ENCODE measurements around the gene TGFBR2.
"Not testable (repeated sequence)": the region's sequence is repeated elsewhere in the genome, so short reads cannot be mapped to it uniquely, and the experiment has no call there.

TGFBR2 gene

DNA sequence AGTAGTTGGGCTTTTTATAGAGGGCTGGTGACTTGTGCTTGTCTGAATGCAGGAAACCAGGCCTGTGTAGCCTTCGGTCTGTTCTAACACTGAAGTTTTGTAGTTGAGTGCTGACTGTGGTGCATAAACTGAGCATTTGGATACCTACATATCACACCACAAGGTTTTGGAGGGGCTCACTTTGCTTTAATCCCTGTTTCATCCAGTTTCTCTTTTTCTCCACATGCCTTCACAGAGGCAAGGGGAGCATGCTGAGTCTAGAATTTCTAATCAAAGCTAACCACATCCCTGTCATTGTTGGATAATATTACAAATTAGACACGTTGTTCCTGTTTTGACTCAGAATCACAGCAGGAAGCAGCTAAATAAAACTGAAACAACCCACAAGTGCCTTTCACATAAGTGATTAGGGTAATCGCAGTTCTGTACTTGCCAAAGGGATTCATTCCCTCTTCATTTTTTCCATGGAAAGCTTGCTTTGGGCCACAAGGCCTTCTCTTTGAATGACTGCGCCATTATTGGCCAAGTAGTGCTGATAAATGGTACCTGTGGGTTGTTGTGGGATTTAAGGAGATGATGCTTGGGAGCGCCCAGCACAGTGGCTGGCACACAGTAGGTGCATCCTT lies 48.9 kb downstream of the TGFBR2 start:
- DNase-seq (ENCODE audit: low read depth in 1 of 2, low spot score in 1 of 2) = no peak

DNA sequence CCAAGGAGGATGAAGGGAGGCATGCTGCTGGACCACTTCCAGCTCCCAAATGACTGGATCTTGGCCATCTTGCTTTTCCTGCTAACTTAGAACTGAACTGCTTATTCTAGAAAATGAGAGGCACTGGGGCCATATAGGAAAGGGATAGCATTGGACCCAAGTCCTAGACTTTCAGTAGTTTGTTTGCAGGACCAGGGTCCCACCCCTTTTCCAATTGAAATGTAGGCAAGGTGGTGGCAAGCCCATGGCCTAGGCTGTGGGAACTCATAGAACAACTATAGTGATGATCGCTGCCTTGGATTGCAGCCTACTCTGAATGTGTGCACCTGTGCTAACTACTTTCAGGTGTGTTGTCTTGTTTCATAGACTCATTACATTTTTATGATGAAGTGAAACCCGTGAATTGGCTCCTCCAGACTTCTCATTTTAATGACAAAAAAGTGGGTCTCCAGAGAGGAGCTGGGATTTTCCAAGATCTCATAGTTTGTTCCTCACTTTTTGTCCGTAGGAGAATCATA lies 50.3 kb downstream of the TGFBR2 start:
- no peak for DNase-seq (ENCODE audit: low read depth in 1 of 2, low spot score in 1 of 2)

DNA sequence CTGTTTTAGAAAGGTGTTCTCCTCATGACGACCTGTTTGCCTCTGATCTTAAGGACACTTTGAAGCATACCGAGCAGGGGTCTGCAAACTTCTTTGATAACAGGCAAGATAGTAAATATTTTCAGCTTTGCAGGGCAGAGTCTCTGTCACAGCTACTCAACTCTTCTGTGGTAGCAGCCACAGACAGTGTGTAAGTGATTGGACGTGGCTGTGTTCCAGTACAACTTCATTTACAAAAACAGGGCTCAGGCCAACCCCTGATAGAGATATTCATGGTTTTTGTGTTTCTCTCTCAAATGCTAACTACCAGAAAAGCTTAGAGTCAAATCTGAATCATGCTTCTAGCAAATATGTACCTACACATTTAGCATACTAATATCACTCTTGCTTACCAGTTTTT lies 51.5 kb downstream of the TGFBR2 start:
- no peak for DNase-seq (ENCODE audit: low read depth in 1 of 2, low spot score in 1 of 2)

DNA sequence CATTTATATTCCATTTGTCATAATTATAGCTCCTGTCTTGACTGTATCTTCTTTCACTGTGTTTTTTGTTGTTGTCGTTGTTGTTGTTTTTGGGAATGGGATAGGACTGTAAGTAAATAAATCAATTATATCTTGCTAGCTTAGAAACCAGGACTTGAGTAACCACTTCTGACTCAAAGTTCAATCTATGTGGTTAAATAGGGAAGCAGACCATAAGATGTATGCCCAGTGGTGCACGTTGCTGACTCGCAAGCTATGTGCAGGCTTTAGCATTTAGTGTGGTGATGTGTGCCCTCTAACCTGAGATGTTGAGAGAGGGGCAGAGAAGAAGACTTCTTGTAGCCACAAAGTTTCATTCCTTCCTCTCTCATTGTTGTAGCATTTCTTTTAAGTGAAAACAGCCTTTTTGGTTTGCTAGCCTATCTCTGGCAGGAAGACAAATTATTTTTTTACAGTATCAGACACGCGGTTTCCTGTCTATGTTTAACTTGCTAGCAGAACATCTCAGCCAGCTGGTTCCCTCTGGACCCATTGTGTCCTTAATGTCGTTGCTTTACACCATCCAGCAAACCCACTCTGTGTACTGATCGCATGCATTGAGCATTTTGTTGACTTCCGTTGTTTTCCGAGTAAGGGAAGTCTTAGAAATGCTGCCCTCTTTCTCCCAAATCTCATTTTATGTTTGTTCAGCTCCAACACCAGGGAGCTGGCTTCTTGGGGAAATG lies 52.1 kb downstream of the TGFBR2 start:
- no peak for DNase-seq (ENCODE audit: low read depth in 1 of 2, low spot score in 1 of 2)

DNA sequence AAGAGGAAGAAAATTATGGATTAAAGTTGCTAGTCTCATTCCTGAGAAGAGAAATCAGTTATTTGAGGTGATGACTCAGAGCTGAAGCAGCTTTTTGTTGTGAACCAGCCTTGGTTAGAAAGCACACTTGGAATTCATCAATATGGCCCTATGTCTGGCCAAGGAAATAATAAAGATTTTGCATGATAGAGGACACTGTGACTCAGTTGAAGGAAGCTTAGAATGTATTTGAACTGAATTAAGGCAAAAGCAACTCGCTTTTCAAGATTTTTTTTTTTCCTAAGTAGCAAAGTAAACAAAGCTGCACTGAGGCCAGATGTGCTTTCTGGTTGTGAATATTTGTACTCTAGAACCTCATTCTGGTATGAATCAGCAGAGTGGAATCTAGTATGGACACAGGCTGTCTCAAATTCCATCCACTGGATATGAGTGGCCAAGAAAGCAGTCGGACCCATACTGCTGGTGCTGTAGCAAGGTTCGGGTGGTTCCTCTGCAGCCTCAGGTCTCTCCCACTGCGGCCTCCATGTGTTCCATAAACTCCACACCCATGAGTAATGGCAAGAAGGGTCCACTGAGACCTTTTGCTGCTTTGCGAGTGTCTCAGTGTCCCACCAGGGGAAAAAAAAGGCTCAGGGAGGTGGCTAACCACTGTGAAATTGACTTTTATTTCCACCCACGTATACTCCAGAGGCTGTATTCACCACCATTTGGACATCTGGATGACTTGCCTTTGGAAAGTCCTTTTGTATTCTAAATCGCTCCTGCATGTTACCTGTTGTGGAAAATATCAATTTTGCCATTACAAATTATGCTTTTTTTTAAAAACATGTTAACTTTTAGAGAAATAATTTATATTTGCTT lies 53.1 kb downstream of the TGFBR2 start:
- DNase-seq (ENCODE audit: low read depth in 1 of 2, low spot score in 1 of 2) = no peak

DNA sequence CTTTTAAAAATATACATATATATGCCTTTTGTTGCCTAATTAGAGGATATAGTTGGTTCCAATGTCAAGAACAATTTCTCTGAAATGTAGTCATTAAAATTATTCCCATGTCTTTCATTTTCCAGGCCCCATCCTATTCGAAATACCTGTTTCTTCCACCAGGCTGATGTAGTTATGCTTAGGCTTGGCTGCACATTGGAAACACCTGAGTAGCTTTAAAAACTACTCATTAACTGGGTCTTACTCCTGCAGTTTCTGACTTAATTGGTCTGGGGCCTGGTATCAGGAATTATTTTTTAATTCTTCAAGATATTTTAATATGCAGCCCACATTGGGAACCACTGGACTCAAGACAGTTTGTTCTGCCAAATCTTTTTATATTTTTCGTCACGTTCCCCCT lies 53.7 kb downstream of the TGFBR2 start:
- DNase-seq (ENCODE audit: low read depth in 1 of 2, low spot score in 1 of 2) = no peak

DNA sequence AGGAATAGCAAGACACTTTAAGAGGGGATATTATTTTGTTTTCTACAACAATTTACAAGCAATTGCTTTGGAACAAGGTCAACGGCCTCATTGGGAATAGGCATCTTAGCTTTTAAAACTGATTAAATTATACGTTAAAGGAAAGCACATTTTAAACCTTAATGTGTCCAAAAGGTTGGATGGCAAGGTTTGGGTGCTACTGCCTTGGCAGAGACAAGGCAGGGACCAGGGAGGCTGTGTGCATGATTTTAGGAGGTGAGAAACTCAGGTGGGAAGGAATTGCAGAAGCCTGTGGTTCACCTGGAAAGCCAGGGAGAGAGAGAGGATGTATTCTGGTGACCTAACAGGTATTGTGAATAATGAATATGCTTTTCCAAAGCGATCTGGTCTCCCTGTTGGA lies 54.3 kb downstream of the TGFBR2 start:
- no peak for DNase-seq (ENCODE audit: low read depth in 1 of 2, low spot score in 1 of 2)

DNA sequence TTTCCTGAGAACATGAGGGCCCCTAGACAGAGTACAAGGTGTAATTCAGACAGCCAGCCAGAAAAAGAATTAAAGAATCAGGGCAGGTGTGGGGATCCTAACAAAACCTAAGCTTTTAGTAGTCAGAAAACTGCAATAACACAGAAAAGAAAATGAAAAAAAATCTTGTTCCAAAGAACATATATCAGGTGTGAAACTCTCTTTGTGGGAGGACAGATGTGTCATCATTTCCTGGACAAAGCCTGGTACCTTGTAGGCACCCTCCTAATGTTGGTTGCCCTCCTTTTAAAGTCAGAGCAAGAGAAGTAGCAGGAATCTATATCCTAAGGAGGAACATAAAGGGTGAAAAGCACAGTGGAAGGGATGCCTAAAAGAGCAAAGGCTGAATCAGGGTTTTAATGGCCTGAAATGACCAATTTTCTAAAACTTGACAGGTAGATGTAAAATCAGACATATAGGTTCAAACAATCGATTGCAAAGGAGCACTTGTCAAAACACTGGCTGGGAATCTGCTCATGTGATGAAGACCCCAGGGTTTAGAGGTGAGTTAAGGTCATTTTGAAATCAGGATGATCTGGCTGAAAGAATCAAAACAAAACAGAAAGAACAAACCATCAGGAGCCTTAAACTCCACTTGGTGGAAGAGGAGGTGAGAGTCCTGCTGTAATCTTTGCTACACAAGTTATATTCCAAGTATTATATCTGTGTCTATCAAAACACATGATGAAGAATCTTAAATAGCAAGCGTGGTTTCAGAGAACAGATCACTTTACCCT lies 54.9 kb downstream of the TGFBR2 start:
- DNase-seq (ENCODE audit: low read depth in 1 of 2, low spot score in 1 of 2) = no peak

DNA sequence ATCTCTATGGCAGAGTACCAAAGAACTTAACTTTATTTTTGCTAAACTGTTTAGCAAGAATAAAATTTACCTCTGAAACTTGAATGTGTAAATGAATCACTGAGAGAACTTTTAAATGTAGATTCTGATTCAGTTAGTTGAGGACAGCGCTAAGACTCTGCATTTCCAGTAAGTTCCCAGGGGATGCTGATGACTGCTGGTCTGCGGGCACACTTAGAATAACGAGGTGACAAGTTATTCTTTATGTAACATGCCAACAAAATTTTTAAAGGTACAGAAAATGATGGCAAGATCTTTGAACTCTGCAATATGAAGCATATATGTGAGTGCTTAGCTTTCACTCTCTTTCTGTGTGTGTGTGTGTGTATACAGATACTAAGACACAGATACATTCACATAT lies 56.4 kb downstream of the TGFBR2 start:
- DNase-seq (ENCODE audit: low read depth in 1 of 2, low spot score in 1 of 2) = no peak

DNA sequence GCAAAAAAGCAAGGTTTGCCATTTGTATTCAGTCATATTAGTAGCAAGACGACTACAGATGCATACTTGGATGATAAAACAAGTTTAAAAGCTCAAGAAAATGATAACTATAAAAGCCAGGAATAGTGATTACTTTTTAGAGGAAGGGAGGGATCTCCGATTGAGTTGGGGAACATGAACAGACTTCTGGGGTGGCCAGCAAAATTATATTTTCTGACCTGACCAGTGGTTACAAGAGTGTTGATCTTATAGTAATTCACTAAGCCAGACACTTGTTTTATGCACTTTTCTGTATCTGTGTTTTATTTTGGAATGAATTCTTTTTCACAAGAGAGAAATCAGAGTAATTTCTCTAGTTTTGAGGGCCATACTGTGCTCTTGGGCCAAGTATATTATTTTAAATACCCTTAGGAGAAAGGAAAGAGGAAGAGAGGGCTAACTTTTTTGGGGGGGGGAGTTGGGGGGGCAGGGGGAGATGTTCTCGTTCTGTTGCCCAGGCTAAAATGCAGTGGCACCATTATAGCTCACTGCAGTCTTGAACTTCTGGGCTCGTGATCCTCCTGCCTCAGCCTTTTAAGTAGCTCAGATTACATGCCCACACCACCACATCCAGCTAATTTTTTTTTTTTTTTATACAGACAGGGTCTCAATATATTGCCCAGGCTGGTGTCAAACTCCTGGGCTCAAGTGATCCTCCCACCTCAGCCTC lies 57.3 kb downstream of the TGFBR2 start:
- DNase-seq (ENCODE audit: low read depth in 1 of 2, low spot score in 1 of 2) = no peak

DNA sequence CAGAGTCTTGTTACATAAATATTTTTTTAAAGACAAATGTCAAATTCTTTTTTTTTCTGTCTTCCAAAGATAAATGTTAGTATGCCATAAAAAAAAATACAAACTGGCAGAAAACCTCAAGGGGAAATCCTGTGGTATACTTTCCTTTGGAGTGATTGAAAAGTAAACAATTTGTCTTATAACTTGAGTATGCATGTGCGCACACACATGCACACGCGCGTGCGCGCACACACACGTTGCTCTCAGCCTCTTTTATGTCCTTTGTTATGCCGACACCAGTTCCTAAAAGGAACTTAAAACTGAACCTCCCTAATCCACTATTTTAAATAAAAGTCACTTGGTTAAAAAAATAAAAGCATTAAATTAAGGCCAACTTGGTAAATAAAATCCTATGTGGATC lies 58.1 kb downstream of the TGFBR2 start:
- no peak for DNase-seq (ENCODE audit: low read depth in 1 of 2, low spot score in 1 of 2)

DNA sequence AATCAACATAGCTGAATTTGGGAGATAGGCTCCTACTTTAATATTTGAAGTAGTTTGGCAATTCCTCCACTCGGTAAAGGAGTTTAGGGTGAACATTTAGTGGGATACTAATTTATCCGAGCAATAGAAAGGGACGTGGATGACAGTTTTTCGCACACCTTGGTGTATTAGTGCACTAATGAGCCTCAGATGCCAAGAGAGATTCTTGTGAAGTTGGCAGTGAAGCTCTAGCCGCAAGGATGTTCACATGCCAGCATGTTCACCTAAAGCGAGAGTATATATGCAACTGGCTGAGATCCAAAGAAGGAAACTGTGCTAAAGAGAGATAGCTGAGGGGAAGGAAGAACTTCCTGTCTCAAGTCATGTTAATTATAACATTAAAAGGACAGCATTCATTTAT lies 58.5 kb downstream of the TGFBR2 start:
- no peak for DNase-seq (ENCODE audit: low read depth in 1 of 2, low spot score in 1 of 2)

DNA sequence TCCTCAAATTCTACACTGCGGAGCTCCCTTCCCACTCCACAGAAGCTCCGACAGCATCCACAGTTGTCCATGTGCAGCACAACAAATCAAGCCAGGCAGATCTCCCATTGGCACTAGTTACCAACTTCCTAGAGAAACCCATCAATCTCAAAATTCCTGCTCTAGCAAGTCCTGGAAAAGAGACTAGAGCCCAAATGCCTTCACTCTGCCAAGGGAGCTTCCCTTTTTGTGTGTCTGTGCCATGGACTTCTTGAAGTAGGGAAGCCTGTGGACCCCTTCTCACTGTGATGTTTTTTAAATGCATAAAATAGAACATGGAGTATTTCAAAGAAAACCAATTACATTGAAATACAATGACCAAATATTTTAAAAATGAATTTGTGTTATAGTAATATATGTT lies 59.1 kb downstream of the TGFBR2 start:
- no peak for DNase-seq (ENCODE audit: low read depth in 1 of 2, low spot score in 1 of 2)

DNA sequence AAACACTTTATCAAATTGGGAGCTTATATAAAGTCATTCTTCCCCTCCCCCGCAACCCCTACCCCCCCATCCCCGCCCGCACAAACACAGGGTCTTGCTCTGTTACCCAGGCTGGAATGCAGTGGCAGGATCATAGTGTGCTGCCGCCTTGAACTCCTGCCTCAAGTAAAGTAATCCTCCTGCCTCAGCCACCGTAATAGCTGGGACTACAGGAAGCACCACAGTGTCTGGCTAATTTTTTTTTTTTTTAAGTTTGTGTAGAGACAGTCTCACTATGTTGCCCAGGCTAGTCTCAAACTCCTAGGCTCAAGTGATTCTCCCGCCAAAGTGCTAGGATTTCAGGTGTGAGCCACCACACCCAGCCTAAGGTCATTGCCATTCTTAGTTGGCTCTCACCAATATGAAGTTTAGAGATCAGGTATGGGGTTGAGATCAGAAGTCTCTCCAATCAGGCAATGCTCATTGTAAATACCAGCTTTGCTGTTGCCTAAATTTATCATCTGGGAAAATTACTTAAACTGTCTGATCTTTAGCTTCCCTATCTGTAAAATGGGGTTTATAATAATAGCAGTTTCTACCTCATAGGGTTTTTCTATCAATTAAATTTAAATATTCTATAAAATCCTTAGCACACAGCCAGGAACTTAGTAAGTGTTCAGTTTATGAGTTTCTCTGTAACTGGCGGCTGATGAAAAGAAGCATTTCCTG lies 60.3 kb downstream of the TGFBR2 start:
- no peak for DNase-seq (ENCODE audit: low read depth in 1 of 2, low spot score in 1 of 2)

DNA sequence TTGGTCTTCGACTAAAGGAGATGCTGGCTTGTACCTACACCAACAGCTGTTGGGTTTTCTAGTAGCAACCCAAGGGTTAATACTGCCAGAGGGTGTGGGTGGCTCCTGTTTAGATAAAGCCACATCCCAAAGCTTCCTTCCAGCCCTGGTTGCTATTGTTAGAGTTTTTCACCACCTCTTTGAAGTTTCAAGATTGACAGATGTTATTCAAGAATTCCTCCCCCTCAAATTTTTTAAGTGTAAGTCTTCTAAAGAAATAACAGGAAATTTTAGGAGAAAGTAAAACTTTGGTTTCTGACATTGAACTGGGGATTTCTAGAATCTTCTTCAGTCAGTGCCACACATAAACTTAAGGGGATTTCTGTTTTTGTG lies 60.9 kb downstream of the TGFBR2 start:
- DNase-seq (ENCODE audit: low read depth in 1 of 2, low spot score in 1 of 2) = no peak

DNA sequence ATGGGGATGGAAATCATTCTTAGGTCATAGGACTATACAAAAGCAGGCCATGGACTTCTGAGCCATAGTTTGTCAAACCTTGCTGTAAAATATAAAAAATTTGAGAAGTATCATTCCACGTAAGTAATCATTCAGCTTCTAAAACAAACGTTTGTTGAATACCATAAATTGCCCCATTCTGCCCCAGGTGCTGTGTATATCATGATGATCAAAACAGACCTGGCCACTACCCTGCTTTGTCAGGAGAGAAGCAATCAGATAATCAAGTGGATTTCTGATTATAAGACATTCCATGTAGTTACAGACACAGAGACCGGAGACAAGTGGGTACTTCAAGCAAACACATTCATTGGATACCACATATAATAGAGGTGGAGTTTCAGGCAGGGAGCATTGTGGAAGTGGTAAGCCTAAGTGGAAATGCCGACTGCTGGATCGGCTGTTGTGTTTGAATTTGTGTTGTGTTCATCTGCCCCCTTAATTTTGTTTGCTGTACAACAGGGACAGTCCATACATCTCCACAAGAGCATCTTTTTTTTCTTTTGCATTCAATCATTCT lies 61.7 kb downstream of the TGFBR2 start:
- DNase-seq (ENCODE audit: low read depth in 1 of 2, low spot score in 1 of 2) = no peak

DNA sequence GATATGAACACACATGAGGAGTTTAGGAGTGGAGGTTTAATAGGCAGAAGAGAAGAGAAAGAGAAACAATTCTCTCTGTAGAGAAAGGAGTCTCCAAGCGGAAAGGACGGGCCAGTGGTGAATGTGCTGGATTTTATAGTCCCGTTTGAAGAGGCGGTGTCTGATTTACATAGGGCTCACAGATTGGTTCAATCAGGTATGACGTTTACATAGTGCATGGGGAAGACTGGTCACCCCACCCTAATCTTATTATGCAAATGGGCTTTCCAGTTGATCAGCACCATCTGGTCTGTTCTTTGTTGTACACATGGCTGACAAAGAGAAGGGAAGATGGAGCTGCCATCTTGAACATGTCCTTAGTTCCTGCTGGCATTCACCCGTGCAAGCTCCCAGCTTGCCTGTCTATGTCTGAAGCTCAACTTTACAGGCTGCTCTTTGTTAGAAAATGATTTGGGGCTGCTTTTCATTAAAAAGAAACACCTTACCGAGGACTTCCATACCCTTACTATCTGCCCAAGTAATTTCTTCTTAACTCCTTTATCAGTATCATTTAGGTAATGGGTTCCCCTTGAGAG lies 63.0 kb downstream of the TGFBR2 start:
- not testable (repeated sequence) for DNase-seq (ENCODE audit: low read depth in 1 of 2, low spot score in 1 of 2)

DNA sequence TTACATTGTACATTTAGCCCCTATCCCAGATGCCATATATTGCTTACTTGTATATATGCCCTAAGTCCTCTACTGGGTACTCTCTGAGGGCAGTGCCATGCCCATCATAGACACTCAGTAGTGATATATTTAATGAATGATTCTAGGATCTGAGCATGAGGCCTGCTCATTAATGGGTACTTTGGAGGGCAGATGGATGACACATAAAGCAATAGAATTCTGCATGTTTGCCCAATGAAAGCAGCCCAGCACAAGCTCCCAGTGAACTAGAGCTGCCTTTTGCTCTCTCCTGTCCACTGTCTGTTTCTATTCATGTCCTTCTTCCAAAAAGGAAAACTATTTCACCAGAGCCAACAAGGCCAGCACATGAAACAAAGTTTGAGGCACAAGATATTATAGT lies 63.9 kb downstream of the TGFBR2 start:
- no peak for DNase-seq (ENCODE audit: low read depth in 1 of 2, low spot score in 1 of 2)

DNA sequence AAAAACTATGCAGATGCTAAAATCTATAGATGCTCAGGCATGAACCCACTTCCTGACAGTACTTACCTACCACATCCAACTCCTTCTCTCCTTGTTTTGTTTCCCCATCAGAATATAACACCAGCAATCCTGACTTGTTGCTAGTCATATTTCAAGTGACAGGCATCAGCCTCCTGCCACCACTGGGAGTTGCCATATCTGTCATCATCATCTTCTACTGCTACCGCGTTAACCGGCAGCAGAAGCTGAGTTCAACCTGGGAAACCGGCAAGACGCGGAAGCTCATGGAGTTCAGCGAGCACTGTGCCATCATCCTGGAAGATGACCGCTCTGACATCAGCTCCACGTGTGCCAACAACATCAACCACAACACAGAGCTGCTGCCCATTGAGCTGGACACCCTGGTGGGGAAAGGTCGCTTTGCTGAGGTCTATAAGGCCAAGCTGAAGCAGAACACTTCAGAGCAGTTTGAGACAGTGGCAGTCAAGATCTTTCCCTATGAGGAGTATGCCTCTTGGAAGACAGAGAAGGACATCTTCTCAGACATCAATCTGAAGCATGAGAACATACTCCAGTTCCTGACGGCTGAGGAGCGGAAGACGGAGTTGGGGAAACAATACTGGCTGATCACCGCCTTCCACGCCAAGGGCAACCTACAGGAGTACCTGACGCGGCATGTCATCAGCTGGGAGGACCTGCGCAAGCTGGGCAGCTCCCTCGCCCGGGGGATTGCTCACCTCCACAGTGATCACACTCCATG lies 65.3 kb downstream of the TGFBR2 start:
- no peak for DNase-seq (ENCODE audit: low read depth in 1 of 2, low spot score in 1 of 2)

Measured in stimulated activated CD4-positive, alpha-beta T cell treated with anti-CD3 and anti-CD28 coated beads, Interleukin-15, amount 100 ng/mL, for 1 hour (primary cell).